Activated T-helper 1 cell treated with anti-CD3 and anti-CD28 coated beads, Interleukin-12 subunit alpha, Interleukin-12 subunit beta, Interleukin-2, Interleukin-4 antibody, amounts not matched to agents 30 ng/mL and 10 ng/mL and 1 ng/mL, durations not matched to agents 14 hours and 24 hours and 36 hours (primary cell): ENCODE measurements around the gene TNFAIP6. TPM values are rescaled to one million over a fixed set of nuclear protein-coding genes. Genes with fewer than 3 reads are reported as not detected.
"Not testable (repeated sequence)": the region's sequence is repeated elsewhere in the genome, so short reads cannot be mapped to it uniquely, and the experiment has no call there.

Source experiments
- DNase-seq: peaks from one replicate; pipeline ENCODE4 v3.0.0; 2021; ENCODE audit warnings: low spot score
- H3K27ac Mint-ChIP-seq: one replicate; pipeline ENCODE4 v1.8.0; 2021; ENCODE audit warnings: mild to moderate bottlenecking, mixed read lengths
- H3K27me3 Mint-ChIP-seq: one replicate; pipeline ENCODE4 v1.8.0; 2022; ENCODE audit warnings: mild to moderate bottlenecking, moderate library complexity, mixed read lengths; ENCODE audit not compliant: insufficient read depth
- H3K36me3 Mint-ChIP-seq: one replicate; pipeline ENCODE4 v1.8.0; 2021; ENCODE audit warnings: low read depth, mixed read lengths
- H3K4me1 Mint-ChIP-seq: one replicate; pipeline ENCODE4 v1.8.0; 2021; ENCODE audit warnings: low read depth, mixed read lengths
- H3K4me3 Mint-ChIP-seq: one replicate; pipeline ENCODE4 v1.8.0; 2021; ENCODE audit warnings: mild to moderate bottlenecking, moderate library complexity, mixed read lengths
- H3K9me3 Mint-ChIP-seq: one replicate; pipeline ENCODE4 v1.8.0; 2021; ENCODE audit warnings: mixed read lengths
- intact Hi-C: fragments of 100-400 bp; cut with micrococcal nuclease; formaldehyde crosslinking; loops from one replicate; pipeline ENCODE4 v1.15.1; 2024
- total RNA-seq: library from RNA; stranded (reverse); gene quantifications from 2 replicates; pipeline ENCODE4 v1.2.3, GENCODE V29; 2022

The TNFAIP6 gene
- total RNA-seq, 1 donor from 2014 or later = not detected

DNA sequence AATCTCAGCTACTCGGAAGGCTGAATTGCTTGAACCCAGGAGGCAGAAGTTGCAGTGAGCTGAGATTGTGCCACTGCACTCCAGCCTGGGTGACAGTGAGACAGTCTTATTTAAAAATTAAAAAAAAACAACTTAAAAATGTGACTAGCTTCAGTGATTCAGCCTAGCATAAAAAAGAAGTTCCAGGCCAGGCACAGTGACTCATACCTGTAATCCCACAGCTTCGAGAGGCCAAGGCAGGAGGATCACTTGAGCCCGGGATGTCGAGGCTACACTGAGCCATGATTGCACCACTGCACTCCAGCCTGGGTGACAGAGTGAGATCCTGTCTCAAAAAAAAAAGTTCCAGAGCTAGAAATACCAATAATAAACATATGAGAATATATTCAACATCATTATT lies 13.2 kb upstream of the TNFAIP6 start:
- H3K27ac Mint-ChIP-seq, DNase-seq, H3K27me3 Mint-ChIP-seq, H3K4me3 Mint-ChIP-seq, H3K4me1 Mint-ChIP-seq, intact Hi-C loops, H3K36me3 Mint-ChIP-seq: not testable (repeated sequence)
- peaks cover 11% of the 10 kb centered on the region for H3K9me3 Mint-ChIP-seq

DNA sequence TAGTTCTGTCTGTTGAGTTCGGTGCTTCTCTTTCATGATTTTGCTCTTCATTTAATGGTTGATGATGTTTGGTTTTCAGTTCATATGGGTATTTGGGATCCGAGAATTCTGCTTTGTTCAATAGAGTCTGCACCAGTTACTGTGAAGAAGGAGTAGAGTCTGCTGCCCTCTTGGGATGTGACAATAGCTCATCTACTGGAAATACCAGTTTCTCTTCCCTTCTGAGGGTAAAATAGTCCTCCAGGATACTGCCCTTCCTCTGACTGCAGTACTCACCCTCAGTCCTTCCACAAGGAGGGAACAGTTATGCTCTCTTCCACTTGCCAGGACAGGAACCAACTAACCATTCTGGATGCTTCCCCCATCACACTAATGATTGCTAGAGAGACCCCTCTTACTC lies 12.5 kb upstream of the TNFAIP6 start:
- Mint-ChIP-seq H3K9me3 (peaks cover 11% of the 10 kb centered on the region), H3K27ac (no peak overlapping the region), H3K27me3 (peaks cover 3% of the 10 kb centered on the region)

DNA sequence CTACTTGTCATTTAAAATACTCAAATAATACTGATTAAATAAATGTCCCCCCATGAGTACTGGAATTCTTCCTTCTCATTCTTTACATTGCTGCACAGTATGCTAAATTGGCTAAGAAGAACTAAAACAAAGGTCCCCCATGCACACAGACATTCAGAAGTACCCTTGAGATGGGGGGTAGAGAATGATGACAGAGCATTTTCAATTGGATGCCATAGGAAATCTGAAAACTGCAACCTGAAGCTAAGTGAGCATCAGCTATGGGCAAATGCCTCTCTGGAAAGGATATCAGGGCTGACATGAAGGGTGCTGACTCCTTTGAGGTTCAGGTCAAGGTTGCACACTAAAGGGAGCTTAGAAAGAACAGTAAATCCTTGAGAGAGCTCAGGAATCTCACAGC lies 10.1 kb upstream of the TNFAIP6 start:
- Mint-ChIP-seq H3K36me3 (no peaks in the 10 kb centered on the region), H3K4me3 (no peak overlapping the region), H3K9me3 (no peaks in the 10 kb centered on the region), H3K4me1 (no peaks in the 10 kb centered on the region), H3K27me3 (peaks cover 1% of the 10 kb centered on the region), H3K27ac (no peak overlapping the region)
- intact Hi-C loops = no loop called here
- no peak for DNase-seq

More for the DNA sequence above, 12.5 kb upstream of the TNFAIP6 start:
- Mint-ChIP-seq H3K4me3 (no peak overlapping the region), H3K36me3 (no peaks in the 10 kb centered on the region), H3K4me1 (no peaks in the 10 kb centered on the region)
- DNase-seq = no peak
- intact Hi-C loops = no loop called here

DNA sequence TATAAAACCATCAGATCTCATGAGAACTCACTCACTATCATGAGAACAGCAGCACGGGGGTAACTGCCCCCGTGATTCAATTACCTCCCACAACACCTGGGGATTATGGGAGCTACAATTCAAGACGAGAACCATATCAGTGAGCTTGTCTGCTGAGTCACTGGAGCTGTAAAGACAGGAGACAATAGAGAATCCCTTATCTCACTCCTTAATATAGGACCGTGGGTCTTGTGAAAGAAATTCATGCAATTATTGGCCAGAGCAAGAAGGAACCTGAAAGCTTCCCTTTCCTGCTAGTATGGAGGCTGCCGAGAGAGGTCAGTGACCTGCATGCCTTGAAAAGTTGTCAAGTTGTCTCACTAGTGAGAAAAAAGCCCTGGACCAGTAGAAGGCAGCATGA lies 9.5 kb upstream of the TNFAIP6 start:
- no peak for DNase-seq
- H3K9me3 Mint-ChIP-seq = no peaks in the 10 kb centered on the region
- intact Hi-C loops = no loop called here
- H3K36me3 Mint-ChIP-seq = no peaks in the 10 kb centered on the region
- H3K4me1 Mint-ChIP-seq = no peaks in the 10 kb centered on the region
- H3K27ac Mint-ChIP-seq = no peak overlapping the region
- peaks cover 3% of the 10 kb centered on the region for H3K27me3 Mint-ChIP-seq
- no peak overlapping the region for H3K4me3 Mint-ChIP-seq

DNA sequence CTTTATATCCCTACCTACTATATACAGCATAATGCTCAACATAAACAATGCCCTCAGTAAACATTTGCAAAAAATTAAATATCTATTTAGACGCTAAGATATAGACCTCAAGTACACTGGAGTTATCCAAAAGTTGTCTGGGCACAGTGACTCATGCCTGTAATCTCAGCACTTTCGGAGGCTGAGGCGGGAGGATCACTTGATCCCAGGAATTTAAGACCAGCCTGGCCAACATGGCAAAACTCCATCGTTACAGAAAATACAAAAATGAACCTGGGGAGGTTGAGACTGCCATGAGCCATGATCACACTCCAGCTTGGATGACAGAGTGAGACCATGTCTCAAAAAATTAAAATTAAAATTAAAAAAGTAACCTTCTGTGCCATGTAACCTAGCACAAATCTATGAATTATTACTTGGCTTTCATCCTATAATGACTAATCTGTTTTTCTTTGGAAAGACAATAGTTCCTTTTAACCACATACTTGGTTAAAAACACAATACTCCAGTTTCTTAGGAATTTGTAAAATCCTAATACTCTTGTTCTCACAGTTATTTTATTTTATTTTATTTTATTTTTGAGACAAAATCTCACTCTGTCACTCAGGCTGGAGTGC lies 6.7 kb upstream of the TNFAIP6 start:
- no peaks in the 10 kb centered on the region for H3K36me3 Mint-ChIP-seq

DNA sequence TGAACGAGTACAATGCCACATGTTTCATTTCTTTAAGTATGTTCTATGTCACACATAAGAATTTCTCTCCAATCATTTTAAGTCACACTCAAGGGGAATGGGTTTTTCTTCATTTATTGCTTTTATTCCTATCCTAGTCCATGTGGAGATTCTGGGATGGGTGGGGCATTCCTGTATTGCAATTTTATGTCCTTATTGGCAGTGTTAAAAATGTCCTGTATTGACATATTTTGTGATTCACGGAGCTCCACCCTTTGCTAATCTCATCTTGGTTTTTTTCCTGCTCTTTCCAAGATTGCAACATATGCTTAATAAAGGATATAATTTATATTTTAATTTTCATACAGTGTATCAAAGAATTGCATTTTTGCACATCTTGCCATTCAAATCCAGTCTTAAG lies 3.4 kb upstream of the TNFAIP6 start:
- H3K27ac Mint-ChIP-seq = no peak overlapping the region
- H3K9me3 Mint-ChIP-seq = no peaks in the 10 kb centered on the region
- H3K27me3 Mint-ChIP-seq = peaks cover 15% of the 10 kb centered on the region
- no peak for DNase-seq
- no peaks in the 10 kb centered on the region for H3K4me1 Mint-ChIP-seq
- no peak overlapping the region for H3K4me3 Mint-ChIP-seq
- H3K36me3 Mint-ChIP-seq = no peaks in the 10 kb centered on the region
- intact Hi-C loops = no loop called here

More for the DNA sequence above, 6.7 kb upstream of the TNFAIP6 start:
- H3K9me3 Mint-ChIP-seq = no peaks in the 10 kb centered on the region
- no peaks in the 10 kb centered on the region for H3K4me1 Mint-ChIP-seq
- H3K27me3 Mint-ChIP-seq = peaks cover 6% of the 10 kb centered on the region
- no peak for DNase-seq
- intact Hi-C loops = no loop called here
- no peak overlapping the region for H3K4me3 Mint-ChIP-seq
- H3K27ac Mint-ChIP-seq = no peak overlapping the region

DNA sequence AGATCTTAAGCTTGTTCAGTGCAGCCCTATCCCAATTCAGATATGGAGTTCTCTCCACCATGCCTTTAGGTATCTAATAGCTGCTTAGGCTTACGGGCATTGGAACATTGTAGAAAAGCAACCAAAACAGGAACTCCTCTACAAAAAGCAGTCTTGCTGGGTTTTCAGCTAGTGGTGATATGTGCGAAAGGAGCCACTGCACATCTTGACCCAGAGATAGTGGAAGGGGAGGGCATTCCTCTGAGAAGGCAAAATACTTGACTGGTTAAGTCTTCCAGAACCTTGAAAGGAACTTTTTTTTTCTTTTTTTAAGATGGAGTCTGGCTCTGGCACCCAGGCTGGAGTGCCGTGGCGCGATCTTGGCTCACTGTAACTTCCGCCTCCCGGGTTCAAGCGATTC lies 2.6 kb upstream of the TNFAIP6 start:
- intact Hi-C loops = no loop called here
- DNase-seq = no peak
- Mint-ChIP-seq H3K4me3 (no peak overlapping the region), H3K27me3 (peaks cover 15% of the 10 kb centered on the region), H3K9me3 (no peaks in the 10 kb centered on the region), H3K36me3 (no peaks in the 10 kb centered on the region), H3K27ac (no peak overlapping the region), H3K4me1 (no peaks in the 10 kb centered on the region)

DNA sequence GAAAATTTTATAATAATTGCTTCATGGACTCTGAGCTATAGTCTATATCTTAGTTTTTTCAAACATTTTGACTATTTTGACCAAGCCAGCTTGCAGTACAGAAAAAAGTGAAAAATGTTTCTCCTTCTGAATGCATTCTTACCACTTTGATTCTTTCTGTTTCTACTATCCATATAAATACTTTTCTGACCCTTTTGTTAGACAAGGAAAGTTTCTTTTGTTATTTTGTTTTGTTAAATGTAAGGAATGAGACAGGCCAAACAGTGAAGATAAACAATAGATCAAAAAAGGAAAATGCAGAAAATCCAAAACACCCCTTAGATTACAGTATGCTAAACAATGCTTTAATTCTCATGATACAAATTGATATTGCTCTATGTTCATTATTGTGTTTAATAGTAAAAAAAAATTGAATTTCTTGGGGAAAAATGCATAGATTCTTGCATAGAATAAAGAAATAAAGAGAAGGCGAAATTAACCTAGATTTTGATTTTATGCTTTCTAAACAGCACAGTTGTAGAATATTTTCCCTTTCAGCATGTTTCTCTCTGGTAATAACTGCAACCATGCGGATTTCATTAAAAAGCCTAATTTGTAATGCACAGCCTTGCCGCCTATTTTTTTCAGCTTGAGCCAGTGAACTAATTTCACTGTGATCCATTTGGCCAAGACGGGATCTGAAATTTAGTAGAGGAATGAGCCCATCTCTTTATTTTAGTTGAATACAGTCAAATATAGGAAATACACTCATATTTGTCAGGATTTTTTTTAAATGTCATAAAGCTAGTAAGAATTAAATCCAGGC lies 976 bp downstream of the TNFAIP6 start:
- H3K4me3 Mint-ChIP-seq = no peak overlapping the region
- peaks cover 13% of the 10 kb centered on the region for H3K27me3 Mint-ChIP-seq

DNA sequence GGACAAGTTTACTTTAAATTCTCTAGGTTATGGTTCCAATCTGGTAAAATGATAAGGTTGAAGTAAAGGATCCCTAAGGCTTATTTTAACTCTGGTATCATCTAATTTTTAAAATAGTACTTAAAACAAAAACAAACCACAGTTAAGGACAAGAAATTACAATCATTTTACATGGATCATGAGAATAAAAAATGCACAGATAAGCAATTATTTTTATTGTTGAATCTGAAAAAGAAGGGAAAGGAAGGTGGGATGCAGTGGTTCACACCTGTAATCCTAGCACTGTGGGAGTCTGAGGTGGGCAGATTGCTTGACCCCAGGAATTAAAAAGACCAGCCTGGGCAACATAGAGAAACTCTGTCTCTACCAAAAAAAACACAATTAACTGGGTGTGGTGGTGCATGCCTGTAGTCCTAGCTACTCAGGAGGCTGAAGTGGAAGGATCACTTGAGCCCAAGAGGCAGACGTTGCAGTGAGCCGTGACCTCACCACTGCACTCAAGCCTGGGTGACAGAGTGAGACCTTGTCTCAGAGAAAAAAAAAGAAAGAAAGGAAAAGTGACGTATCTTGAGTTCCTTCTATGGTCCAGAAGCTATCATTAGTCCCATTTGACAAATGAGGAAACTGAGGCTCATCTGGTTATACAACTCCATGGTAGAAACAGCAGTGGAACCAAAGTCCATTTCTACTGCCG lies 2.5 kb downstream of the TNFAIP6 start:
- intact Hi-C loops = no loop called here
- peaks cover 16% of the 10 kb centered on the region for H3K27me3 Mint-ChIP-seq
- no peaks in the 10 kb centered on the region for H3K36me3 Mint-ChIP-seq
- no peak for DNase-seq
- no peak overlapping the region for H3K27ac Mint-ChIP-seq
- H3K4me1 Mint-ChIP-seq = no peaks in the 10 kb centered on the region
- H3K9me3 Mint-ChIP-seq = no peaks in the 10 kb centered on the region
- no peak overlapping the region for H3K4me3 Mint-ChIP-seq

More for the DNA sequence above, 976 bp downstream of the TNFAIP6 start:
- Mint-ChIP-seq H3K27ac (no peak overlapping the region), H3K36me3 (no peaks in the 10 kb centered on the region), H3K4me1 (no peaks in the 10 kb centered on the region), H3K9me3 (no peaks in the 10 kb centered on the region)
- DNase-seq = no peak
- intact Hi-C loops = no loop called here

DNA sequence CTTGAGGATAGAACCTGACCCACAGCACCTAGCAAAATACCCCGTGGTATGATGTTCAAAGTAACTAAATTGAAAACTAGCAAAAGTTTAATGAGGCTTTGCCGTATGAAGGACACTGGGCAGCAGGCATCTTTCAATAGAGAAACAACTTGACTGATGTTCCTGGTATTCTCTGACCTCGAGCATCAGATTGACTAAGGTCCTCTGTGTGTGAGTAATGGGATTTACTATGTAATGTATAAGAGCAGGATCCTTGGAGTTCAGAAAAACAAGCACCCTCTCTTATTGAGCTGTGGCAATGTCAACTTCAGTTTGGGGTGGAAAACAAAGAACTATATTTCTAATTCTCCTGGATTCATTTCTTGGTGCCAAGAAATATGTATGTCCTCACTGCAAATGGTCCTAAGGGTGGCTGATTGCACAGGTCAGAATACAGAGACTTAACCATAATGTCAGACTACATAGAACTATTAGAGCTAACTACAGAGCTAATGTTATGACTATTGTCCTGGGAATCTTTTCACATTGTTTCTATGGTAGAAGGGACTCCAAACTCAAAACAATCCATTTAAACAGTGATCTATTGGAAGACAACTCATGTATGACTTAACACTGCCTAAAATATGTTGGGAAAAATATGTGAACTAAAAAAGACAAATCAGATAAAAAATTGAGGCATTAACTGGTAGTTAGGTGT lies 4.4 kb downstream of the TNFAIP6 start:
- H3K27me3 Mint-ChIP-seq = peaks cover 14% of the 10 kb centered on the region
- no peaks in the 10 kb centered on the region for H3K4me1 Mint-ChIP-seq
- no peaks in the 10 kb centered on the region for H3K36me3 Mint-ChIP-seq
- DNase-seq = no peak
- intact Hi-C loops = no loop called here
- no peak overlapping the region for H3K4me3 Mint-ChIP-seq
- no peak overlapping the region for H3K27ac Mint-ChIP-seq
- H3K9me3 Mint-ChIP-seq = no peaks in the 10 kb centered on the region

DNA sequence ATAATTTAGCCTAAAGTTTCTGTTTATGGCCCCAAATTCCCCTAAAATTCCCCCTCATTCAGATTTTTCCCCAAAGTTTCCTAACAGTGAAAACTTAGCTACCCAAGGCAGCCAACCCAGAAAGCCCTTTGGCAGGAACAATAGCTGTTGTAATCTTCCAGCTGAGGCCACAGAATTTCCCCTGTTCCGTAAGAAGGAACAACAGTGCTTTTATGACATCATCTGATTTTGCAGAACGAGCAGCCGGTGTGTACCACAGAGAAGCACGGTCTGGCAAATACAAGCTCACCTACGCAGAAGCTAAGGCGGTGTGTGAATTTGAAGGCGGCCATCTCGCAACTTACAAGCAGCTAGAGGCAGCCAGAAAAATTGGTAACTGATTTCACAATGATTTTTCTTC lies 6.3 kb downstream of the TNFAIP6 start:
- Mint-ChIP-seq H3K4me1 (no peaks in the 10 kb centered on the region), H3K36me3 (no peaks in the 10 kb centered on the region), H3K27ac (no peak overlapping the region), H3K4me3 (no peak overlapping the region), H3K9me3 (no peaks in the 10 kb centered on the region), H3K27me3 (peaks cover 4% of the 10 kb centered on the region)
- no peak for DNase-seq
- intact Hi-C loops = no loop called here

DNA sequence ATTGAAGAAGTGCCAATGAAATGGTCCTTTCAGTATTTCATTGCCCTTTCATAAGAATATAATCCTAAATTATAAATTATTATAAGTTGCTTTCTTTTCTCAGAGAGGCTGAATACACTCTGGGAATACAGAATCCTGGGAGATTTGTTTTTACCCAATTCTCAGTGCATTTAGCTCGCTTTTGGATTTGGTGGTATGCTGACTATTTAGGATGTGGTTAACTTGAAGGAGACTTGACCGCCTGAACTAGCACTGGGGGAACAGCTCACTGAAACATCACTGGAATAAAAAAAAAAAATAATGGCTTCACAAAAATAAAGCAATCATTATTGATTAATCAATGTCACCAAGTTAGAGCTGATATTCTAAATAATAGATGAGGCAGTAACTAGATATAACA lies 10.2 kb downstream of the TNFAIP6 start:
- Mint-ChIP-seq H3K9me3 (no peaks in the 10 kb centered on the region), H3K36me3 (no peaks in the 10 kb centered on the region), H3K27ac (no peak overlapping the region), H3K4me3 (no peak overlapping the region), H3K27me3 (peaks cover 12% of the 10 kb centered on the region), H3K4me1 (no peaks in the 10 kb centered on the region)
- intact Hi-C loops = no loop called here
- DNase-seq = no peak

DNA sequence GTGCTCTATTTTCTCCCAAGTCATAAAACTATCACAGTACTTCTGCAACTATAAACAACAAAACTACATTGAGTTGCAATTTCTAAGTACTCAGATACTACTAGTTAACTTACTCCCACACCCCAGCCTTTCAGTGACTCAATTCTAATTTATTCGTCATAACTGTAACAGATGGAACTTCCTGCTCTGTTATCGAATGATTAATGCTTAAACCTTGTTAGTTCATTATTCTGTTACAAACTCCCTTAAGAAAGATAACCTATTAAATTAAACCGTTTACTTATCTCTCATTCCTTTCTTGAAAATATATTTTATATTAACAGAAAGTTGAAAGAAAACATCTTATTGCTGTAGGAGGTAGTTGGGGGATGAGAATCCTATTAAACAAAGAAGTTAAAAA lies 17.0 kb downstream of the TNFAIP6 start:
- Mint-ChIP-seq H3K27me3 (peaks cover 8% of the 10 kb centered on the region), H3K9me3 (no peaks in the 10 kb centered on the region), H3K36me3 (no peaks in the 10 kb centered on the region), H3K4me1 (peaks cover 5% of the 10 kb centered on the region), H3K4me3 (no peak overlapping the region), H3K27ac (no peak overlapping the region)
- no peak for DNase-seq
- intact Hi-C loops = no loop called here
